Urinary bladder (tissue), 4 donors: ENCODE results near the gene PROCR. TPM values are rescaled to one million over a fixed set of nuclear protein-coding genes. Genes with fewer than 3 reads are reported as not detected.
"Not testable (repeated sequence)": the region's sequence is repeated elsewhere in the genome, so short reads cannot be mapped to it uniquely, and the experiment has no call there.

Source experiments
- DNase-seq: peaks from one replicate; pipeline ENCODE4 v3.0.0-alpha.2; 2015; ENCODE audit errors: extremely low spot score
- H3K27ac ChIP-seq: one replicate; pipeline ENCODE4 v1.5.1; 2013; ENCODE audit warnings: low read depth, mild to moderate bottlenecking, moderate library complexity
- H3K36me3 ChIP-seq: one replicate; pipeline ENCODE4 v1.6.1; 2013; ENCODE audit warnings: mild to moderate bottlenecking, moderate library complexity; ENCODE audit not compliant: insufficient read depth
- H3K4me1 ChIP-seq: one replicate; pipeline ENCODE4 v1.6.1; 2013; ENCODE audit warnings: mild to moderate bottlenecking, moderate library complexity; ENCODE audit not compliant: insufficient read depth
- H3K4me3 ChIP-seq: one replicate; pipeline ENCODE4 v1.5.1; 2013; ENCODE audit warnings: low read depth, low read length
- WGBS: extraction: QIAGEN DNeasy Blood & Tissue Kit; methylation state at CpG from one replicate; pipeline ENCODE4 v1.1.7; 2013; 5-methylcytosine and 5-hydroxymethylcytosine counted together
- polyA plus RNA-seq: library from polyadenylated mRNA; stranded (reverse); fragments of 200-250 nt; gene quantifications from one replicate; pipeline ENCODE4 v1.2.3, GENCODE V29; 2013
- total RNA-seq: library from RNA; depleted of rRNA; stranded (reverse); fragments of >200 nt; gene quantifications from one replicate; pipeline ENCODE4 v1.2.3, GENCODE V29; 2014
- donor health status: healthy with polysubstance abuse.
- donor health status: healthy.

PROCR gene
- total and polyA plus RNA-seq, 2 donors: 43.0 to 54.6 TPM

- DNase-seq: peak; percentile 83
- H3K4me1 ChIP-seq: no peaks in the 10 kb centered on the region
- peak within 1 kb of the TSS; percentile 72 for H3K27ac ChIP-seq
- H3K4me3 ChIP-seq: peak within 1 kb of the TSS; percentile 72
- H3K36me3 ChIP-seq: no peaks in the 10 kb centered on the region
- WGBS: under 1% methylated on average over 42 of the region's 42 CpGs
These were observed 24.8 kb upstream of the PROCR start, which contains the start of gene EDEM2 for GRCh38 chr20:35146920-35147574. Gene EDEM2 (minus strand): TSS chr20:35147336. CDS start chr20:35147258, 78 bp downstream.

- peak overlapping the region; percentile 72 for H3K4me3 ChIP-seq
- not testable (repeated sequence) for H3K27ac ChIP-seq, H3K36me3 ChIP-seq, DNase-seq, H3K4me1 ChIP-seq
- 4% methylated on average over 19 of the region's 19 CpGs for WGBS
These were observed 24.2 kb upstream of the PROCR start for GRCh38 chr20:35147575-35148071.

DNA sequence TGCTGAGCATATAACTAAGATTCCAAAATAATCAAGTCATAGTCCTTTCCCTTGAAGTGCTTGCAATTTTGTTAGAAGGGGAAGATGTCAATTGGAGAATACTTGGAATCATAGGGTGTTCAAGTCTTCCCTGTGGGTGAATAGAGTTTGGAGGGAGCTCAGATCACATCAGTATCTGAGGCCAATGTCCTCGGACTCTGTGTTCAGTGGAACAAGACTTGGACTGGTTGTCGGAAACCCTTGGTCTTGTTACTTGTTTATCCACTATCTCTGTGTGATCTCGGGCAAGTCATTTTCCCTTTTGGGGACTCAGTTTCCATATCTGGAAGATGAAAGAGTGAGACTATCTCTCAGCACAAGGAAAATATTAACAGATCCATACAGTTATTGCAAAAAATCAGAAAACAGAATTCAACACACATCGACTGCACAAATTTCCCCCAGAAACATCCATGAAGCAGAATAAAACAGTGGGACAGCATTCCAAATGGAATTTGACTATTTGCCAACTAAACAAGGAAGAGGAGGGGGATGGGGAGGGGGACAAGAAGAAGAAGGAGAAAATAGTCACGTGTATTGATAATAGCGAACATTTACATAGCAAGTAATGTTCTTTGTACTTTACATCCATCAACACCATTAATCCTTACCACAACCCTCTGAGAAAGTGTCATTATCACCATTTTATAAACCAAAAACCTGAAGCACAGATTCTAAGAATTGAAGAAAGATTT is 20.9 kb upstream of the PROCR start:
- no peaks in the 10 kb centered on the region for H3K36me3 ChIP-seq
- no peak overlapping the region for H3K27ac ChIP-seq
- H3K4me1 ChIP-seq: no peaks in the 10 kb centered on the region
- 70% methylated on average over 6 of the region's 6 CpGs for WGBS
- H3K4me3 ChIP-seq: no peak overlapping the region
- no peak for DNase-seq

DNA sequence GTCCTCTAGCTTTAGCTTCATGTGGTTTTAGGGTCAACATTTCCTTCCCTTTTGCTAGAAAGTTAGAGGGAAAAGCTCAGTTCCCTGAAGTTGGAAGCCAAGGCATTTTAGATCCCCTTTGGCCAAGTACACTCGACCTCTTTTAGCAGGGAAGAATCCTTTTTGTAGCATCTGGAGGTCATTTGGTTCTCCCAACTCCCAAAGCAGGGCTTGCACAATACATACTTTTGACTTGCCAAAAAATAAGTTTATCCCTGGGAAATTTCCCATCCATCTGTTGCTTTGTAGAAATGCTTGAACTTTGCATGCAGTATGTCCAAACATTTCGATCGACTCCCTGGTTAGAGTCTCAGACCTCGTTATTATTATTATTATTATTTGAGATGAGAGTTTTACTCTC is 20.1 kb upstream of the PROCR start:
- DNase-seq: no peak
- WGBS: 47% methylated on average over 4 of the region's 4 CpGs
- H3K4me3 ChIP-seq: no peak overlapping the region
- H3K4me1 ChIP-seq: no peaks in the 10 kb centered on the region
- H3K36me3 ChIP-seq: no peaks in the 10 kb centered on the region
- H3K27ac ChIP-seq: no peak overlapping the region

GRCh38 chr20:35155936-35156335 is 15.9 kb upstream of the PROCR start:
- DNase-seq: no peak
- whole genome bisulfite sequencing: 85% methylated on average over 2 of the region's 2 CpGs
- H3K27ac ChIP-seq: no peak overlapping the region
- H3K36me3 ChIP-seq: no peaks in the 10 kb centered on the region
- no peak overlapping the region for H3K4me3 ChIP-seq
- no peaks in the 10 kb centered on the region for H3K4me1 ChIP-seq

DNA sequence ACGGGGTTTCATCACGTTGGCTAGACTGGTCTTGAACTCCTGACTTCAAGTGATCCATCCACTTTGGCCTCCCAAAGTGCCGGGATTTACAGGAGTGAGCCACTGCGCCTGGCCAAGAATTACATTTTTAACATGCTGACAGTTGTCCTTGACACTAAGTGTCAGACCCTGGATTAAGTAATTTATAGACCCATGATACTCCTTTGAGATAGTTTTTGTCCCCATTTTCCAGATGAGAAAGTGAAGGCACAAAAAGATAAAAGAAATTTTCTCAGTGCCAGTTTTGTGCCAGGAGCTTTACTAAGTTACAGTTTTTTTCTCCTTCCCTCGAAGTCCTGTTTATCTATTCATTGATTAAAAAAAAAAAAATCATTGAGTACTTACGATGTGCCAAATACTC is 14.9 kb upstream of the PROCR start:
- Histone ChIP-seq H3K27ac (no peak overlapping the region), H3K4me1 (no peaks in the 10 kb centered on the region), H3K36me3 (no peaks in the 10 kb centered on the region), H3K4me3 (no peak overlapping the region)
- WGBS: 85% methylated on average over 6 of the region's 6 CpGs
- no peak for DNase-seq

DNA sequence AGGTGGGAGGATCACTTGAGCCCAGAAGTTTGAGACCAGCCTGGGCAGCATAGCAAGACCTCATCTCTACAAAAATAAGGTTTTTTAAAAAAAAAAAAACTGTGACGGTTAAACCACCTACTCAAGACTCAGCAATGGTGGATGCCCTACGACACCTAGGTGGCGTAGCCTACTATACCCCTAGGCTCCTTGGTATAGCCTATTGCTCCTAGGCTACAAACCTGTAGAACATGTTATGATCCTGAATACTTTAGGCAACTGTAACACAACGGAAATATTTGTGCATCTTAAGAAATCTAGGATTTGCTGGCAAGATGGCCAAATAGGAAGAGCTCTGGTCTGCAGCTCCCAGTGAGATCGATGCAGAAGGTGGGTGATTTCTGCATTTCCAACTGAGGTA is 11.5 kb upstream of the PROCR start:
- DNase-seq, H3K4me1 ChIP-seq, H3K4me3 ChIP-seq, H3K27ac ChIP-seq, H3K36me3 ChIP-seq: not testable (repeated sequence)
- 92% methylated on average over 5 of the region's 5 CpGs for WGBS

DNA sequence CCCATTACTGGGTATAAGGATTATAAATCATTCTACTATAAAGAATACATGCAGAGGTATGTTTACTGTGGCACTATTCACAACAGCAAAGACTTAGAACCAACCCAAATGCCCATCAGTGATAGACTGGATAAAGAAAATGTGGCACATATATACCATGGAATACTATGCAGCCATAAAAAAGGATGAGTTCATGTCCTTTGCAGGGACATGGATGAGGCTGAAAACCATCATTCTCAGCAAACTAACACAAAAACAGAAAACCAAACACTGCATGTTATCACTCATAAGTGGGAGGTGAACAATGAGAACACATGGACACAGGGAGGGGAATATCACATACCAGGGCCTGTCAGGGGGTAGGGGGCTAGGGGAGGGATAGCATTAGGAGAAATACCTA is 7.3 kb upstream of the PROCR start:
- not testable (repeated sequence) for DNase-seq, H3K27ac ChIP-seq, H3K36me3 ChIP-seq, H3K4me3 ChIP-seq, H3K4me1 ChIP-seq

DNA sequence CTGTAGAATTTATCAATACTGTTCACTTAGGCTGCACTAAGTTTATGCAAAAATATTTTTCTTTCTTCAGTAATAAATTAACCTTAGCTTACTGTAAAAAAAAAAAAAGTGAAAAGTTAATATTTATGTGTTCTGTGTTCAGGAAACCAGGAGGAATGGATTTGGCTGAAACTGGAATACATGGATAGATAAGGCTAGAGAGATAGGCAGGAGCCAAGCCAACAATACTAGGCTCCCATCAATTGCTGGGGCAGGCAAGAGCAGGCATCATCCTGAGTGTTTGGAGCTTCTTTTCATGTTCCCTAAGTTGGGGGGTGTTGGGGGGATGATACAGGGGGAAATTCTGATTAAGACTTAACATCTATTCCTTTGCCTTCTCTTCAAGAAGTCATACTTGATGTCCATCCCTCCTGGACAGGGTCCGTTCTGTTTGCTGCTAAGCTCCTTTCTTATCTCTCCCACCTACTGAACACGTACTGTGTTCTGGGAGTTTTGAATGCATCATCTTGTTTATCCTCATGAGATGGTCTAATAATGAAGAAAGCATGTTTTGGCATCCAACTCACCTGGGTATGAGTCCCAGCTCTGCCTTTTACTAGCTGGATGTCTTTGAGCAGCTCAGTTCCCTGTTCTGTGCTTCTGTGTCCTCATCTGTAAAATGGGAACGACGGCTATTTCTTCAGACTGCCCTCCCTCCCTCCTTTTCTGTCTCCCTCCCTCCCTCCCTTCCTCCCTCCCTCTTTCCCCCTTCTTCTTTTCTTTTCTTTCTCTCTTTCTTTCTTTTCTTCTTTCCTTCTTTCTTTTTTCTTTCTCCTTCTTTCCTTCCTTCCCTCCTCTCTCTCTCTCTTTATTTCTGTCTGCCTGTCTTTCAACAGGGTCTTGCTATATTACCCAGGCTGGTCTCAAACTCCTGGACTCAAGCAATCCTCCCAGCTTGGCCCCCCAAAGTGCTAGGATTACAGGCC is 6.4 kb upstream of the PROCR start:
- DNase-seq: no peak
- 84% methylated on average over 4 of the region's 4 CpGs for WGBS
- H3K36me3 ChIP-seq: no peaks in the 10 kb centered on the region
- no peak overlapping the region for H3K4me3 ChIP-seq
- no peaks in the 10 kb centered on the region for H3K4me1 ChIP-seq
- H3K27ac ChIP-seq: no peak overlapping the region

DNA sequence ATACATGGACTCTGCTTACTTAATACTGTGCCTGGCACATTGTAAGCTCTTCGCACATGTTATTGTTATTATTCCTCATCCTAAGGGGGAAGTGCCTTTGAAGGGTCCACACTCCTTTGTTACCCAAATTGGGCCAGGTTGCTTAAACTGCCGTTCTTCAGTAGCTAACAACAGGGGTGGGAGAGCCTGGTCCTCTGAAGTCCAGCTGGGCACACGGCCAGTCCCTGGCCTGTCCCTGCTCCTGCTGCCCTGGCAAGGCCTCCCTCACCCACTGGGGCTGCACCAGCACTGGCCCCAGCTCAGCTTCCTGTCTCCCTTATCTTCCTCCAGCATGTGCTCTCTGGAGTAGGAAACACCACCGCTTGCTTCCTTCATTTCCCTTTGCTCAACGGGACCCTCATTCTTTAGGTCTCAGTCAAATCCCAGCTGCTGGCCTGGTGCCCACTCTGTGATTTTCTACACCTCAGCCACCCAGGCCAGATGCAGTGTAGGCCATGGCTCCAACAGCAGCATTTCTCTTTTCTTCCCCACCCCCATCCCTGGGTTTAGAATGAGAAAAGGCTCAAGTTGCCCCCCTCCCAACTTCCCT is 5.5 kb upstream of the PROCR start:
- no peak for DNase-seq
- Histone ChIP-seq H3K4me3 (no peak overlapping the region), H3K4me1 (no peaks in the 10 kb centered on the region), H3K36me3 (no peaks in the 10 kb centered on the region), H3K27ac (no peak overlapping the region)
- WGBS: 37% methylated on average over 5 of the region's 5 CpGs

DNA sequence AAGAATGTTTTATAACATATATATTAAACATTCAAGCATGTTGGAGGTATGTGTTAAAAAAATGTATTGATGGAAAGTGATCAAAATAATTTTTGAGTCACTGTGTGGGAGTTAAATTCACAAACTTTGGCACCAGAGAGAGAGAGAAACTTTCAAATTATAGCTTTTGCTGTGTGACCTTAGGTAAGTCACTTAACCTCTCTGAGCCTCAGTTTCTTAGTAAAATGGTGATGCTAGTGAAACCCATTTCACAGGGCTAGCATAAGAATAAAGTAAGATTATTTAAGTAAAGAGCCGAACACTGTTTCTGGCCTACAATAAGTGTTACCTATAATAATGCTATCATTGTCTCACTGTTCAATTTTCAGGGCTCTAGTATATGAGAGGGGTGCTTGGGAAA is 4.1 kb upstream of the PROCR start:
- Histone ChIP-seq H3K4me1 (no peaks in the 10 kb centered on the region), H3K4me3 (no peak overlapping the region), H3K36me3 (no peaks in the 10 kb centered on the region), H3K27ac (no peak overlapping the region)
- no peak for DNase-seq
- 98% methylated on average over 1 of the region's 1 CpG for WGBS

GRCh38 chr20:35168701-35169409 is 3.0 kb upstream of the PROCR start:
- not testable (repeated sequence) for H3K36me3 ChIP-seq, H3K4me3 ChIP-seq, H3K4me1 ChIP-seq, H3K27ac ChIP-seq, DNase-seq
- 84% methylated on average over 4 of the region's 4 CpGs for WGBS

DNA sequence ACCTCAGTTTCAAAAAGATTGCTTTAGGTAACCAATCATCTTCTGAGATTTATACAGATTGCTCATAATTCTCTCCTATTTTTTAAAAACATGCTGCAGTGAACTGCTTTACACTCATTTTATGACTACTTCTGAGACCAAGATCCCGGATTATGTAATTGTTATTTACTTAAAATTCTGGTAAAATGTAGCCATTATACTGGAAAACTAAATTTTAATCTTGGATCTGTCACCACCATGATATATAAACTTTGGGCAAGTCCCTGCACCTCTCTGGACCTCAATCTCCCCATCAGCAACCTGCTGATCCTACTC is 477 bp upstream of the PROCR start:
- Histone ChIP-seq H3K4me3 (no peak overlapping the region), H3K36me3 (no peaks in the 10 kb centered on the region), H3K4me1 (no peaks in the 10 kb centered on the region), H3K27ac (no peak overlapping the region)
- no peak for DNase-seq
- WGBS: 56% methylated on average over 1 of the region's 1 CpG
